ENCODE results near the gene ITGAL. TPM values are rescaled to one million over a fixed set of nuclear protein-coding genes. Genes with fewer than 3 reads are reported as not detected.
"Not testable (repeated sequence)": the region's sequence is repeated elsewhere in the genome, so short reads cannot be mapped to it uniquely, and the experiment has no call there.

Gene ITGAL
- total RNA-seq, 1 donor from 2014 or later: 4.2 TPM

DNA sequence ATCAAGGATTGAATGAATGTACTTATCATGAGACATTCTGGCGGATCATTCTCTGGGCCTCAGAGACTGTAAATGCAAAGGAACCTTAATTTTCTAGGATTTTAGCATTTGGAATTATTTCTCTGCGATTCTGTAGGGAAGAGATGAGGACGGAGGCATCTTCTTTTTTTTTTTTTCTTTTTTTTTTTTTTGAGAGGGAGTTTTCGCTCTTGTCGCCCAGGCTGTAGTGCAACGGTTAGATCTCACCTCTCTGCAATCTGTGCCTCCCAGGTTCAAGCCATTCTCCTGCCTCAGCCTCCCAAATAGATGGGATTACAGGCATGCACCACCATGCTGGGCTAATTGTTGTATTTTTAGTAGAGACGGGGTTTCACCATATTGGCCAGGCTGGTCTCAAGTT, 2.1 kb downstream of the ITGAL start:
- Histone ChIP-seq H3K4me3 (ENCODE audit: low read length in 3 of 3) (no peak overlapping the region), H3K9me3 (ENCODE audit: control insufficient read depth in 3 of 3, low read length in 3 of 3) (no peaks in the 10 kb centered on the region), H3K27ac (ENCODE audit: low read depth, low read length) (no peak overlapping the region), H3K27me3 (ENCODE audit: control insufficient read depth in 3 of 3, insufficient read depth in 3 of 3, low read length in 3 of 3) (peaks cover 27 to 29% (median 27%) of the 10 kb centered on the region in 3 donors), H3K36me3 (ENCODE audit: control insufficient read depth in 3 of 3, insufficient read depth in 3 of 3, low read length in 3 of 3) (no peaks in the 10 kb centered on the region), H3K4me1 (ENCODE audit: control insufficient read depth in 3 of 3, insufficient read depth in 3 of 3, low read length in 3 of 3) (no peaks in the 10 kb centered on the region), H3K9ac (ENCODE audit: low read depth in 1 of 3, low read length in 3 of 3) (no peak overlapping the region)

DNA sequence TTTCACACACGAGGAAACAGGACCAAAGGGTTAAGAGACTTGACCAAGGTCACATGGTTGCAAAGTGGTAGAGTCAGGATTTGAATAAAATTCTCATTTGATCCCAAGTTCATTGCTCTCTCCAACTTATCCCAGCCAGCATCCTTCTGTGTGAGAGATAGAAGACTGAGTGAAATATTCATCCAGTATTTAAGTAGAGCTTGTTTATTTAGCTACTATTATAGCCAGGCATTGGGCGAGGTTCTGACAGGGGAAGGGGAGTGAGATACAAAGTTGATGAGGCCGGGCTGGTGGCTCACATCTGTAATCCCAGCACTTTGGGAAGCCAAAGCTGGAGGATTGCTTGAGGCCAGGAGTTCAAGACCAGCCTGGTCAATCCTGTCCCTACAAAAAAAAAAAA, 4.4 kb downstream of the ITGAL start:
- no peak overlapping the region for H3K27ac ChIP-seq (ENCODE audit: low read depth, low read length)
- H3K4me1 ChIP-seq (ENCODE audit: control insufficient read depth in 3 of 3, insufficient read depth in 3 of 3, low read length in 3 of 3): no peaks in the 10 kb centered on the region
- H3K36me3 ChIP-seq (ENCODE audit: control insufficient read depth in 3 of 3, insufficient read depth in 3 of 3, low read length in 3 of 3): no peaks in the 10 kb centered on the region
- no peak overlapping the region for H3K9ac ChIP-seq (ENCODE audit: low read depth in 1 of 3, low read length in 3 of 3)
- peaks cover 27 to 29% (median 27%) of the 10 kb centered on the region in 3 donors for H3K27me3 ChIP-seq (ENCODE audit: control insufficient read depth in 3 of 3, insufficient read depth in 3 of 3, low read length in 3 of 3)
- H3K9me3 ChIP-seq (ENCODE audit: control insufficient read depth in 3 of 3, low read length in 3 of 3): no peaks in the 10 kb centered on the region
- no peak overlapping the region for H3K4me3 ChIP-seq (ENCODE audit: low read length in 3 of 3)

DNA sequence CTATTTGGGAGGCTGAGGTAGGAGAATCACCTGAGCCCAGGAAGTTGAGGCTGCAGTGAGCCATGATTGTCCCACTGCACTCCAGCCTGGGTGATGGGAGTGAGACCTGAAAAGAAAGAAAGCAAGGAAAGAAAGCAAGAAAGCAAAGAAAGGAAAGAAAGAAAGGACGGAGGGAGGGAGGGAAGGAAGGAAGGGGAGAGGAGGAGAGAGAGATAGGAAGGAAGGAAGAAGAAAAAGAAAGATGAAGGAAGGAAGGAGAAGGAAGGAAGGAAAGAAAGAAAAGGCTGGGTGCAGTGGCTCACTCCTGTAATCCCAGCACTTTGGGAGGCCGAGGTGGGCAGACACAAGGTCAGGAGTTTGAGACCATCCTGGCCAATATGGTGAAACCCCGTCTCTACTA, 5.2 kb downstream of the ITGAL start:
- H3K36me3 ChIP-seq (ENCODE audit: control insufficient read depth in 3 of 3, insufficient read depth in 3 of 3, low read length in 3 of 3); H3K4me1 ChIP-seq (ENCODE audit: control insufficient read depth in 3 of 3, insufficient read depth in 3 of 3, low read length in 3 of 3): not testable (repeated sequence)

GRCh38 chr16:30478766-30479478, 6.4 kb downstream of the ITGAL start:
- no peaks in the 10 kb centered on the region for H3K4me1 ChIP-seq (ENCODE audit: control insufficient read depth in 3 of 3, insufficient read depth in 3 of 3, low read length in 3 of 3)
- no peaks in the 10 kb centered on the region for H3K36me3 ChIP-seq (ENCODE audit: control insufficient read depth in 3 of 3, insufficient read depth in 3 of 3, low read length in 3 of 3)
- no peak overlapping the region for H3K27ac ChIP-seq (ENCODE audit: low read depth, low read length)
- no peak overlapping the region for H3K9ac ChIP-seq (ENCODE audit: low read depth in 1 of 3, low read length in 3 of 3)
- peaks cover 13 to 16% (median 14%) of the 10 kb centered on the region in 3 donors for H3K27me3 ChIP-seq (ENCODE audit: control insufficient read depth in 3 of 3, insufficient read depth in 3 of 3, low read length in 3 of 3)
- no peak overlapping the region for H3K4me3 ChIP-seq (ENCODE audit: low read length in 3 of 3)
- H3K9me3 ChIP-seq (ENCODE audit: control insufficient read depth in 3 of 3, low read length in 3 of 3): no peaks in the 10 kb centered on the region

More for the DNA sequence above, 5.2 kb downstream of the ITGAL start:
- H3K27me3 ChIP-seq (ENCODE audit: control insufficient read depth in 3 of 3, insufficient read depth in 3 of 3, low read length in 3 of 3): peaks cover 23 to 24% (median 23%) of the 10 kb centered on the region in 3 donors
- not testable (repeated sequence) for H3K9ac ChIP-seq (ENCODE audit: low read depth in 1 of 3, low read length in 3 of 3); H3K27ac ChIP-seq (ENCODE audit: low read depth, low read length); H3K9me3 ChIP-seq (ENCODE audit: control insufficient read depth in 3 of 3, low read length in 3 of 3); H3K4me3 ChIP-seq (ENCODE audit: low read length in 3 of 3)

DNA sequence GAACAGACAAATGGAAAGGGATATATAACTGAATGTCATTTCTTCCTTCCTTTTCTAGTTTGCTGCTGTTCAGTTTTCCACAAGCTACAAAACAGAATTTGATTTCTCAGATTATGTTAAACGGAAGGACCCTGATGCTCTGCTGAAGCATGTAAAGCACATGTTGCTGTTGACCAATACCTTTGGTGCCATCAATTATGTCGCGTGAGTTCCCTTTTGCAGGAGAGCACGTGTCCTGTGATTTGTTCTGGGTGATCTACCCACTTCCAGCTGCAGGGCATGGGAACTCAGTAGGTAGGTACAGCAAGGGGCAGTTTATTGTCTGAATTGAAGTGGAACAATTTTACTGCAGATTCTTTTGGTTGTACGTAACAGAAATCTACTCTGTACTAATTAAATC, 8.8 kb downstream of the ITGAL start:
- Histone ChIP-seq H3K9me3 (ENCODE audit: control insufficient read depth in 3 of 3, low read length in 3 of 3) (no peaks in the 10 kb centered on the region), H3K36me3 (ENCODE audit: control insufficient read depth in 3 of 3, insufficient read depth in 3 of 3, low read length in 3 of 3) (no peaks in the 10 kb centered on the region), H3K4me3 (ENCODE audit: low read length in 3 of 3) (no peak overlapping the region), H3K27me3 (ENCODE audit: control insufficient read depth in 3 of 3, insufficient read depth in 3 of 3, low read length in 3 of 3) (peaks cover 0 to 4% (median 0%) of the 10 kb centered on the region in 3 donors), H3K27ac (ENCODE audit: low read depth, low read length) (no peak overlapping the region), H3K9ac (ENCODE audit: low read depth in 1 of 3, low read length in 3 of 3) (no peak overlapping the region), H3K4me1 (ENCODE audit: control insufficient read depth in 3 of 3, insufficient read depth in 3 of 3, low read length in 3 of 3) (peaks cover 0 to 7% (median 2%) of the 10 kb centered on the region in 3 donors)

DNA sequence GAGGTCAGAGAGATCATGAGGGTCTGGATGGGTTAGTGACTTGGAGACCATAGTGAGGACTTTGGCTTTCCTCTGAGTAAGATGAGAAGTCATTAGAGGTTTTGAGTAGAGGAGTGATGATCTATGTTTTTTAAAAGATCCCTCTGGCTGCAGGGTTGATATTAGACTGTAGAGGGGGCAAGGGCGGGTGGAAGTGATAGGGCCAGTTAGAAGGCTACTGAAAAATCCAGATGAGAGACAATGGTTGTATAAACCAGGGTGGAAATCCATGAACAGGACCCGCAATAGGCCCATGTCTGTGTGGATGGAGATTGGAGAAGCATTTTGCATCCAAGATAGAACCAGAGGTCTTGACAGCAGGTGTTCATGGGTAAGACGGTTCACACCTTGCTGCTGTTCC, 9.8 kb downstream of the ITGAL start:
- Histone ChIP-seq H3K4me1 (ENCODE audit: control insufficient read depth in 3 of 3, insufficient read depth in 3 of 3, low read length in 3 of 3) (peaks cover 0 to 9% (median 2%) of the 10 kb centered on the region in 3 donors), H3K27ac (ENCODE audit: low read depth, low read length) (no peak overlapping the region), H3K4me3 (ENCODE audit: low read length in 3 of 3) (no peak overlapping the region), H3K9ac (ENCODE audit: low read depth in 1 of 3, low read length in 3 of 3) (no peak overlapping the region), H3K9me3 (ENCODE audit: control insufficient read depth in 3 of 3, low read length in 3 of 3) (no peaks in the 10 kb centered on the region), H3K27me3 (ENCODE audit: control insufficient read depth in 3 of 3, insufficient read depth in 3 of 3, low read length in 3 of 3) (no peaks in the 10 kb centered on the region), H3K36me3 (ENCODE audit: control insufficient read depth in 3 of 3, insufficient read depth in 3 of 3, low read length in 3 of 3) (no peaks in the 10 kb centered on the region)

GRCh38 chr16:30484887-30485286, 12.3 kb downstream of the ITGAL start:
- no peak overlapping the region for H3K27ac ChIP-seq (ENCODE audit: low read depth, low read length)
- no peaks in the 10 kb centered on the region for H3K36me3 ChIP-seq (ENCODE audit: control insufficient read depth in 3 of 3, insufficient read depth in 3 of 3, low read length in 3 of 3)
- H3K27me3 ChIP-seq (ENCODE audit: control insufficient read depth in 3 of 3, insufficient read depth in 3 of 3, low read length in 3 of 3): no peaks in the 10 kb centered on the region

GRCh38 chr16:30485818-30486436, 13.4 kb downstream of the ITGAL start:
- no peaks in the 10 kb centered on the region for H3K9me3 ChIP-seq (ENCODE audit: control insufficient read depth in 3 of 3, low read length in 3 of 3)
- no peaks in the 10 kb centered on the region for H3K36me3 ChIP-seq (ENCODE audit: control insufficient read depth in 3 of 3, insufficient read depth in 3 of 3, low read length in 3 of 3)
- H3K9ac ChIP-seq (ENCODE audit: low read depth in 1 of 3, low read length in 3 of 3): no peak overlapping the region
- peaks cover 0 to 12% (median 2%) of the 10 kb centered on the region in 3 donors for H3K4me1 ChIP-seq (ENCODE audit: control insufficient read depth in 3 of 3, insufficient read depth in 3 of 3, low read length in 3 of 3)
- no peaks in the 10 kb centered on the region for H3K27me3 ChIP-seq (ENCODE audit: control insufficient read depth in 3 of 3, insufficient read depth in 3 of 3, low read length in 3 of 3)
- no peak overlapping the region for H3K27ac ChIP-seq (ENCODE audit: low read depth, low read length)
- no peak overlapping the region for H3K4me3 ChIP-seq (ENCODE audit: low read length in 3 of 3)

More at GRCh38 chr16:30484887-30485286, 12.3 kb downstream of the ITGAL start:
- H3K9ac ChIP-seq (ENCODE audit: low read depth in 1 of 3, low read length in 3 of 3): no peak overlapping the region
- no peak overlapping the region for H3K4me3 ChIP-seq (ENCODE audit: low read length in 3 of 3)
- no peaks in the 10 kb centered on the region for H3K9me3 ChIP-seq (ENCODE audit: control insufficient read depth in 3 of 3, low read length in 3 of 3)
- H3K4me1 ChIP-seq (ENCODE audit: control insufficient read depth in 3 of 3, insufficient read depth in 3 of 3, low read length in 3 of 3): peaks cover 0 to 12% (median 2%) of the 10 kb centered on the region in 3 donors

DNA sequence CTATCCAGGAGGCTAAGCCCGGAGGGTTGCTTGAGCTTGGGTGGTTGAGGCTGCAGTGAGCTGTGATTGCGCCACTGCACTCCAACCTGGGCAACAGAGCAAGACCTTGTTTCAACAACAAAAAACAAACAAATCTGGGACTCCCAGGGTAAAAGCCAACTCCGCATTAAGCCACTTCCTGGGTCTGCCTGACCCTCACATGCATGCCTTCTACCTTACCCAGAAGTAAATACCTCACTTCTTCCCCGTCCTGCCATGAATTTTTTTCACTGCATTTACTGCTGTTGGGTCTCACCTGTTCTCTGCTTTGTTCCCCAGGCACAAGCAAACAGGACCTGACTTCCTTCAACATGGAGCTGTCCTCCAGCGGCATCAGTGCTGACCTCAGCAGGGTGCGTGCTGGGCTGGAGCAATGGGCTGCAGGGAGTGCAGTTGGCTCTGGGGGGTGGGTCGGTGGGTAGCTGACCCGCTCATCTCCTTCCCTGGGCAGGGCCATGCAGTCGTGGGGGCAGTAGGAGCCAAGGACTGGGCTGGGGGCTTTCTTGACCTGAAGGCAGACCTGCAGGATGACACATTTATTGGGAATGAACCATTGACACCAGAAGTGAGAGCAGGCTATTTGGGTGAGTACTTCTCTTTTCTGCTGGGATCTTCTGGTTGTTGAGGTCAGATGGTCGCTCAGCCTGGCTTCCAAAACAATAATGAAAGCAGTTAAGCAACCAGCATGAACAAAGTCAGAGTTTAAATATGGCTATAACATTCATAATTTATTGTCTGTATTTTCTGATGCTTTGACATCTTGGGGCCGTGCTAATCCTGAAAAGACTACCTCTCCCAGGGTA, 16.4 kb downstream of the ITGAL start:
- Histone ChIP-seq H3K27ac (ENCODE audit: low read depth, low read length) (no peak overlapping the region), H3K4me3 (ENCODE audit: low read length in 3 of 3) (no peak overlapping the region), H3K9me3 (ENCODE audit: control insufficient read depth in 3 of 3, low read length in 3 of 3) (no peaks in the 10 kb centered on the region), H3K36me3 (ENCODE audit: control insufficient read depth in 3 of 3, insufficient read depth in 3 of 3, low read length in 3 of 3) (no peaks in the 10 kb centered on the region), H3K27me3 (ENCODE audit: control insufficient read depth in 3 of 3, insufficient read depth in 3 of 3, low read length in 3 of 3) (no peaks in the 10 kb centered on the region), H3K9ac (ENCODE audit: low read depth in 1 of 3, low read length in 3 of 3) (no peak overlapping the region), H3K4me1 (ENCODE audit: control insufficient read depth in 3 of 3, insufficient read depth in 3 of 3, low read length in 3 of 3) (peaks cover 2 to 12% (median 4%) of the 10 kb centered on the region in 3 donors)

All from skeletal muscle tissue (tissue), 4 donors.